M059J (cell line): ENCODE data around the gene ZNRF3. TPM values are rescaled to one million over a fixed set of nuclear protein-coding genes. Genes with fewer than 3 reads are reported as not detected.
A peak's percentile ranks its signal among the peaks of the same experiment; 100 is the strongest.

Experiments used
- DNase-seq: peaks from one replicate; pipeline ENCODE4 v3.0.0-alpha.2; 2012; ENCODE audit warnings: low read depth
- total RNA-seq: library from RNA; depleted of rRNA; stranded (reverse); fragments of >200 nt; shearing (Covaris generic); gene quantifications from 2 replicates; pipeline ENCODE4 v1.2.3, GENCODE V29; 2014

Gene ZNRF3
- total RNA-seq, 1 experiment from 2014 or later = 5.1 TPM

DNA sequence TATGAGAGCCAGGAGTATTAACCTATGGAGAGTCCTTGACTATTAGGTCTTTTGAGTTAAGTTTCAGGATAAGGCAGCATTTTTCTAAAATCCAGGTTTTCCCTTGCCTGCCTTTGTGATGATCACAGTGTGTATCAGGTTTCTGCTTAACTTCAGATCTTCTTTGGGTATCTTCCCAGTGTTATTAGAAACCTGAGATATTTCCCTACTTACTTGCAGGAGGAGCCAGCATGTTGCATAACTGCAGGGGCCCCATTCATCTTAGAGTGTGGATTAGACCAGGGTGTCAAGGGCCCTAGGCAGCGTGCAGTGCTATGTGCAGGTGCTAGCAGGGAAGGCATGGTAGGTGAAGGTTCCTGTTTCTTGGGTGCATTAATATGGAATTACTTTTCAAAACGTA, 69.5 kb downstream of the ZNRF3 start:
- peak; percentile 19 for DNase-seq

GRCh38 chr22:28953403-28953802, 70.0 kb downstream of the ZNRF3 start:
- DNase-seq = no peak

DNA sequence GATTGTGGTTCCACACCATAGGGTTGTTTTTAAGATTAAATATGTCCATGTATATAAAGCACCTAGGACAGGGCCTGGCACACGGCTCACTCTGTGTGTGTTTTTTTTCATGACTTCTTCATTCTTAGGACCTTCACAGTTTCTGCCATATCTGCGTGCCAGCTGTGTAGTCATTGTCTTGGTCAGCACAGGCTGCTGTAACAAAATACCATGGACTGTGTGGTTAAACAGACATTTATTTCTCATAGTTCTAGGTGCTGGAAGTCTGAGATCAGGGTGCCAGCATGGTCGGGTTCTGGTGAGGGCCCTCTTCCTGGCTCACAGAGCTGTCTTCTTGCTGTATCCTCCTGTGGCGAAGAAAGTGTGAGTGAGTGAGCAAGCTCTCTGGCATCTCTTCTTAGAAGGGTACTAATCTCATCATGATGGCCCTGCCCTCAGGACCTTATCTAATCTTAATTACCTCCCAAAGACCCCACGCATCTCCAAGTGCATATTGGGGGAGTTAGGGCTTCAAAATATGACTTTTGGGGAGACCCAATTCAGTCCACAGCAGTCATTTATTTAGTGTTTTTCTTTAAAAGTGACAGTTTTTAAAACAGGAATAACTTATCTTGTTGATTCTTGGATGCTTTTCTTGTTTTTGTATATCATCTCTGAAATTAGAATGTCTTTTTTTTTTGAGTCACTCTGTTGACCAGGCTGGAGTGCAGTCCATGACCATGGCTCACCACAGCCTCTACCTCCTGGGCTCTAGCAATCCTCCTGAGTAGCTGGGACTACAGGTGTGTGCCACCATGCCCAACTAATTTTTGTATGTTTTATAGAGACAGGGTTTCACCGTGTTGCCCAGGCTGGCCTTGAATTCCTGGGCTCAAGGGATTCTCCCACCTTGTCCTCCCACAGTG, 70.9 kb downstream of the ZNRF3 start:
- no peak for DNase-seq

GRCh38 chr22:28955817-28956216, 72.4 kb downstream of the ZNRF3 start:
- DNase-seq = peak; percentile 62

GRCh38 chr22:28956506-28956905, 73.1 kb downstream of the ZNRF3 start:
- no peak for DNase-seq

GRCh38 chr22:28958611-28959010, 75.2 kb downstream of the ZNRF3 start:
- DNase-seq = peak; percentile 7

DNA sequence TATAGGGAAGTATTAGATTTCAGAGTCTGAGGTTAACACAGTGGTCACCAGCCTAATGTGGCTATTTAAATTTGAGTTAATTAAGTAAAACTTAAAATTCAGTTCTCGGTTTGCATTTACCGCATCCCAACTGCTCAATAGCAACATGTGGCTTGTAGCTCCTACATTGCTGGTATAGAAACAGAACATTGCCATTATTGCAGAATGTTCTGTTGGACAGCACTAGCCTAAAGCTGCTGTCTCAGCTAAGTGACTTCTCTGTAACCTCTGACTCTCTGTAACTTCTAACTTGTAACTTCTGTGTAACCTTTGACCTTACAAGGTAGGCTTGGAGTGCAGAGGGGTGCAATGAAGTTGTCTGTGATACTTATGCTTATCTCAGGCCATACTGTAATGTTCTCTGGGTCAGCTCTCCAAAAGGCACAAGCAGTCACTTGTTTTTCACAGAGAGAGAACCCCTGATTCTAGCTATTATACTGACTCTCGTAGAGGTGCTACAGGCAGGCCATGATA, 78.7 kb downstream of the ZNRF3 start:
- no peak for DNase-seq

DNA sequence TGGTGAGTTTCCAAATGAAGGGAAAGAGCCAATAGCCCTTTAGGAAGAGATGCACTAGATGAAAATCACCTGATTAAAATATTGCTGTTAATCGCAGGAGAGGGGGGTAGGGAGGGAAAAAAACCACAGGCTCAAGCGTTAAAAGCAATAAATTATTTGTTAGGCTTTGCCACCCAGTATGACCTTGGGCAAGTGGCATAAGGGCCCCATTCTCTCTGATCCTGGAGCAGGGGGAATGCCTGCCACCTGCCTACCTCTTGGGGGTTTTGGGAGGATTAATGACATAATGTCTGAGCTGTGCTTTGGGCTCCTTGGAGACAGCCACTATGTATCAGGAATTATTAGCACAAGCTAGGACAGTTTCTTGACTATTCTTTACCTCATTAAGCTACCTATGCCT, 80.0 kb downstream of the ZNRF3 start:
- DNase-seq = no peak

- no peak for DNase-seq
Observed at GRCh38 chr22:28967163-28967665, 83.8 kb downstream of the ZNRF3 start.

- no peak for DNase-seq
Observed at GRCh38 chr22:28967969-28968368, 84.6 kb downstream of the ZNRF3 start.

GRCh38 chr22:28969401-28970168, 86.2 kb downstream of the ZNRF3 start:
- DNase-seq = peak; percentile 54

DNA sequence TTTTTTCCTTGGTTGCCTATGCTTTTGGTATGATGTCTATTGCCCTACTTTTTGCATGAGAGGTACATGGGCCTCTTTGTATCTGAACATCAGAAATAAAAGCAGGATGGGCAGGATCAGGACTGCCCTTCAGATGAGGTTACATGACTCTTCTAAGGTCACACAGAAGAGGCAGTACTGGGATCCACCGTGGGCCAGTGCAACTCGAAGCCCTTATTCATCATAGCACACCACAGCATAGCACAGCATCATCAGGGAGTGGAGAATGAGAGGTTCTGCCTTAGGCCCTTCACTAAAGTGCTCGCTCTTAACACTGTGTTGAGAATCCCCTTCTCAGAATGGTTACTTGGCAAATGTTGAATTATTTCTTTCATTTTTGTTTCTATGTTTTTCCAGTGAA, 90.0 kb downstream of the ZNRF3 start:
- DNase-seq = no peak

DNA sequence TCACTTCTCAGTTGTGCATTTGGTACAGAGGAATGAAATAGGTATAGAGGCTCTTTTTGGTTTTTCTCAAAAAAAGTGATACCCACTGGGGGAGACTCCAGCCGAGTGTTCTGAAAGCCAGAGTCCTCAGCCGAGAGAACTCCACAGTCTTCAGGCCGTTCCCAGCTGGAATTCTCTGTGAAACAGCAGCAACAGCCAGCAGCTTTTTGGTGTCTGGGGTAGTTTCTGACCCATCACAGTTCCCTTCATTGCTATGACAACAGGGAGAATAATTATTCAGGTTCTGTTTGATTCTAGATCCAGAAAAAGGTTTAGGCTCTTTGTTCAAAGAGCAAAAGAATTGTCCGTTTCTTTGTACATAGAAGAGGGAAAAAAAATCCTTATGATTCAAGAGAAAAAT, 93.7 kb downstream of the ZNRF3 start:
- DNase-seq = peak; percentile 34

DNA sequence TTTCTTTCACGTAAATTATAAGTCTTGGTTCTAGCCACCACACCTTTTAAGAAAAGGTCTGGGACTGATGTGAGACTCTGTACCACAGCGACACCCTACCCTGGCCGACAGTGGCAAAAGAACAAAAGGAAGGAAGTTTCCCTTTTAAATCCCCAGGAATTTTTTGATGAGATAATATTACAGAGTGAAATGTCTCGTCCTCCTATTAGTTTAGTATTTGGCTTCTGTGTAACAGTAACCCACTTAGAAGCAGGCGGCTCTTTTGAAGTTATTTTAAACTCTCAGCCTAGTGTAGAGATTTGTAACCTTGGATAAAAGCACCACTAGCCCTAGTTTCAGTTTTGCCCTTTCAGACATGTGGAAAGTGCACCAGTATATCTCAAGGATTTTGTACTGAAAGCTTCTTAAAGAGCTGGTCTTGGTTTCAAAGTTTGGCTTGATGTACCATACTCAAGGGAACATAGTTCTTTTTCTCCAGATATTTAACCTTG, 94.2 kb downstream of the ZNRF3 start:
- DNase-seq = peak; percentile 44

GRCh38 chr22:28978158-28978557, 94.8 kb downstream of the ZNRF3 start:
- peak; percentile 56 for DNase-seq

DNA sequence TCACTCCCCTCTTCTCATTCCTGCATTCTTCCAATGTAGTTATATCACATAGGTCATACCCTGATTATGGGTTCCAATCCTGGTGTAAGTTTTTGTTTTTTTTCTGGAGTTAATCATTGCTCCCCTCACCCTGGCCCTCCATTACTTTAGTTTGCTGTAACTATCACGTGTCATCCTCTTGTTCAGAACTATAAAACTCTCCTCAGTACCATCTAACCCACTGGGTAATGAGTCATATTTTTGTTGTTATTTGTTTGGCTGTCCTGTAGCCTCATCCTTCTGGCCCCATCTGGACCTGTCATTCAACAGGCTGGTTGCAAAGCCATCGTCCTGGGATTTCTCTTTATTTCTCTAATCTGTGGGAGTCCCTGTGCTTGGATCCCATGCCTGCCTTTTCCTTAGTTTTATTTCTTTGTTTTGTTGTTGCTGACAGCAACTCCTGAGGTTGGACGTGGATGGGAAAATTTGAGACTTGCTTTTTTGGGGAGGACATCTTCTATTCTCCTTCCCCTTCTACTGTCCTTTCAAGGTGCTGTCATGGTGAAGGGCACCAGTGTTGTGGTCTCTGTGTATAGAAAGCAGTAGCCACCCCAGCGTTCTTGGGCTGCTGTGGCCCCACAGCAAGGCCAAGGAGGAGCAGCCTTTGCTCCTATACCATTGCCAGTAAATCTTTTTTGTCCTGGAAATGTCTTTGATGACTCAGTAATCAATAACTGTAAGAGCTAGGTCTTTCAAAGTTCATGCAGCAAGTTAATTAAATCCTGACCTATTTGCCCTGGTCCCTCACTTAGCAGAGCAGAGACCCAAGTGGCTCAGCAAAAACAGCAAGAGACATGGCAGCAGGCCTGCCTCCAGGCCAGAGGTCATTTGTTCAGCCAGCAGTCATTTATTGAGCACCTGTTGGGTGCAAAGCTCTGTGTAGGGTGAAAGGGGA, 95.8 kb downstream of the ZNRF3 start:
- DNase-seq = peak; percentile 47

GRCh38 chr22:28980326-28980725, 97.0 kb downstream of the ZNRF3 start:
- no peak for DNase-seq

- DNase-seq = no peak
Observed at GRCh38 chr22:28981818-28982499, 98.6 kb downstream of the ZNRF3 start.

DNA sequence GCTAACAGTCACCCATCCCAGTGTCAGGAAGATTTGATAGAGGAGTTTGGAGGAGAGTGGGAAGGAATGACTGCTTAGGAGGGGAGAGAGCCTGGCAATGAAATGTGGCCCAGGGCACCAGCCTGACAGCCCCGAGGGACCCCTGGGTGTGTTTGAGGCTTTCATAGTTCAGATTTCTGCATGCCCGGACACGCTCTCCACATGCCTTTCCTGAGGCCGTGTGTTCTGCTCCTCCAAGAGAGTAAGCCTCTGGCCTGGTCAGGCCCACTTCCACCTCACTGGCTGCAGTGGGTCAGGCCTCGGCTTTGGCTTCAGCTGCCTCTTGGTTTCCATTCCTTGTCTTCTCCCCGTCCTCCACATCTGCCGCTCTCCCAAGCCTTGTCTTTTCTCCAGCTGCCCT, 99.8 kb downstream of the ZNRF3 start:
- no peak for DNase-seq

DNA sequence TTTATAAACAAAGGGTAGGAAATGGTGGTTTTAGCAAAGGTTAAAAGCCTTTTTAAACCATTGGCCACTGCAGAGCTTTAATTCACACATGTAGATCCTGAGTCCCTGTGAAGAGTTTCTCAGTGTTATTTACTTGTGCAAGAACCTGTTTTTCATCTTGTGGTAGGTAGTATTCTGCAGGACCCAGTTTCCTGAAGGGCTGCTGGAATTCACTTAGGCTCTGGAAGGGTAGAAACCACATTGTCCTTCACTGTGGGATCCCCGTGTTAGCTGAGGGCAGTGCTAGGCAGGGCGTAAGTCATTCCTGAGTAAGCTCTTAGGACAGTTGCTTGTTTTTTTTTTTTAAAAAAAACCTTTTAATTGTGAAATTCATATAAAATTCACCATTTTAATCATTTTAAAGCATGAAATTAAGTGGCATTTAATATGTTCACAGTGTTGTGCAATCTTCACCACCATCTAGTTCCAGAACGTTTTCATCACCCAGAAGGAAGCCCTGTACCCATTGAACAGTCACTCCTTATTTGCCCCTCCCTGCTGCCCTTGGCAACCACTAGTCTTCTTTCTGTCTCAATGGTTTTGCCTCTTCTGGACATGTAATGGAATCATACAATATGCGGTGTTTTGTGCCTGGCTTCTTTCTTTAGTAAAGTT, 100.5 kb downstream of the ZNRF3 start:
- DNase-seq = no peak
